ENCODE data around the gene PHKG2. TPM values are rescaled to one million over a fixed set of nuclear protein-coding genes. Genes with fewer than 3 reads are reported as not detected.

Gene PHKG2
- total and polyA plus RNA-seq, 8 donors: 24.5 to 35.8 (median 29.3) TPM

DNA sequence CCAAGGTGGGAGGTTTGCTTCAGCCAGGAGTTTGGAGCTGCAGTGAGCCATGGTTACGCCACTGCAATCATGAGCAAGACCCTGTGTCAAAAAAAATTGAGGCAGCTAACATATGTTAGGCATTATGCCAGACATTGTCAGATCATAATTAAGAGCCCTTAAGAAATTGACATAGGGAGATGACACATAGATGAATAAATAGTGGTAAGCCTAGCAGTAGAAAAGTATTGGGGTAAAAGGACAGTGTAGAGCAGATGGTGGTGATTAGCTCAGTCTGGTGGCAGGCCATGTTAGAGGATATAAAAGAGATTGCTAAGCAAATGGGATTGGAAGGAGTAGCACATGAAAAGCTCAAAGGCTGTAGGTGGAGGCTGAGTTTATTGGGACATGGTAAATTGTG is 26.6 kb upstream of the PHKG2 start:
- ATAC-seq (no peak), DNase-seq (no peak)
- H3K27me3 ChIP-seq: no peaks in the 10 kb centered on the region
- intact Hi-C loops (cut with DNase I): no loop called here
- TF ChIP-seq, protein P1, sequence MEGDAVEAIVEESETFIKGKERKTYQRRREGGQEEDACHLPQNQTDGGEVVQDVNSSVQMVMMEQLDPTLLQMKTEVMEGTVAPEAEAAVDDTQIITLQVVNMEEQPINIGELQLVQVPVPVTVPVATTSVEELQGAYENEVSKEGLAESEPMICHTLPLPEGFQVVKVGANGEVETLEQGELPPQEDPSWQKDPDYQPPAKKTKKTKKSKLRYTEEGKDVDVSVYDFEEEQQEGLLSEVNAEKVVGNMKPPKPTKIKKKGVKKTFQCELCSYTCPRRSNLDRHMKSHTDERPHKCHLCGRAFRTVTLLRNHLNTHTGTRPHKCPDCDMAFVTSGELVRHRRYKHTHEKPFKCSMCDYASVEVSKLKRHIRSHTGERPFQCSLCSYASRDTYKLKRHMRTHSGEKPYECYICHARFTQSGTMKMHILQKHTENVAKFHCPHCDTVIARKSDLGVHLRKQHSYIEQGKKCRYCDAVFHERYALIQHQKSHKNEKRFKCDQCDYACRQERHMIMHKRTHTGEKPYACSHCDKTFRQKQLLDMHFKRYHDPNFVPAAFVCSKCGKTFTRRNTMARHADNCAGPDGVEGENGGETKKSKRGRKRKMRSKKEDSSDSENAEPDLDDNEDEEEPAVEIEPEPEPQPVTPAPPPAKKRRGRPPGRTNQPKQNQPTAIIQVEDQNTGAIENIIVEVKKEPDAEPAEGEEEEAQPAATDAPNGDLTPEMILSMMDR (IDR thresholded peaks at IDR 0.05): no peak
- H3K4me1 ChIP-seq: peaks cover 0 to 21% of the 10 kb centered on the region in 2 donors
- H3K9me3 ChIP-seq: no peaks in the 10 kb centered on the region
- H3K36me3 ChIP-seq: peaks cover 8 to 99% of the 10 kb centered on the region in 2 donors
- no peak overlapping the region for H3K4me3 ChIP-seq
- H3K27ac ChIP-seq: no peak overlapping the region

- Histone ChIP-seq H3K4me3 (no peak overlapping the region), H3K4me1 (peaks cover 0 to 17% of the 10 kb centered on the region in 2 donors), H3K36me3 (peaks cover 8 to 99% of the 10 kb centered on the region in 2 donors), H3K27ac (no peak overlapping the region), H3K27me3 (no peaks in the 10 kb centered on the region), H3K9me3 (no peaks in the 10 kb centered on the region)
- no peak for DNase-seq
- TF ChIP-seq, protein P1 (IDR thresholded peaks at IDR 0.05): no peak
- ATAC-seq: no peak
- intact Hi-C loops (cut with DNase I): no loop called here
These were observed 25.8 kb upstream of the PHKG2 start for GRCh38 chr16:30722443-30722842.

DNA sequence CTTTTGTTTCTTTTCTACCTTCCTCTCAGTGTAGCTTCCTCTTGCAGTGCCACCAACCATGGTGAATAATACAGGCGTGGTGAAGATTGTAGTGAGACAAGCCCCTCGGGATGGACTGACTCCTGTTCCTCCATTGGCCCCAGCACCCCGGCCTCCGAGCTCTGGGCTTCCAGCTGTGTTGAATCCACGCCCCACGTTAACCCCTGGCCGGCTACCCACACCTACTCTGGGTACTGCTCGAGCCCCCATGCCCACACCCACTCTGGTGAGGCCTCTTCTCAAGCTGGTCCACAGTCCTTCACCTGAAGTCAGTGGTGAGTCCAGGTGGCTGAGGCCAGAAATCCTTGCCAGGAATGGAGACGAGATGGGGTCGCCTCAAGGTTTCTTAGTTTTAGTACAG is 25.3 kb upstream of the PHKG2 start:
- DNase-seq: peak in 1 of 4 donors; percentile 72
- Histone ChIP-seq H3K36me3 (peaks cover 8 to 99% of the 10 kb centered on the region in 2 donors), H3K27ac (no peak overlapping the region), H3K4me1 (peaks cover 0 to 17% of the 10 kb centered on the region in 2 donors), H3K9me3 (no peaks in the 10 kb centered on the region), H3K4me3 (no peak overlapping the region), H3K27me3 (no peaks in the 10 kb centered on the region)
- TF ChIP-seq, protein P1 (IDR thresholded peaks at IDR 0.05): no peak
- intact Hi-C loops (cut with DNase I): no loop called here
- ATAC-seq: no peak

- no peak for DNase-seq
- intact Hi-C loops (cut with DNase I): no loop called here
- Histone ChIP-seq H3K27ac (peak overlapping the region in 1 of 2 donors; percentile 78), H3K9me3 (no peaks in the 10 kb centered on the region), H3K36me3 (peaks cover 8 to 99% of the 10 kb centered on the region in 2 donors), H3K27me3 (no peaks in the 10 kb centered on the region), H3K4me3 (no peak overlapping the region), H3K4me1 (peaks cover 0 to 25% of the 10 kb centered on the region in 2 donors)
- no peak for ATAC-seq
- TF ChIP-seq, protein P1 (IDR thresholded peaks at IDR 0.05): no peak
These were observed 24.4 kb upstream of the PHKG2 start for GRCh38 chr16:30723725-30724355.

DNA sequence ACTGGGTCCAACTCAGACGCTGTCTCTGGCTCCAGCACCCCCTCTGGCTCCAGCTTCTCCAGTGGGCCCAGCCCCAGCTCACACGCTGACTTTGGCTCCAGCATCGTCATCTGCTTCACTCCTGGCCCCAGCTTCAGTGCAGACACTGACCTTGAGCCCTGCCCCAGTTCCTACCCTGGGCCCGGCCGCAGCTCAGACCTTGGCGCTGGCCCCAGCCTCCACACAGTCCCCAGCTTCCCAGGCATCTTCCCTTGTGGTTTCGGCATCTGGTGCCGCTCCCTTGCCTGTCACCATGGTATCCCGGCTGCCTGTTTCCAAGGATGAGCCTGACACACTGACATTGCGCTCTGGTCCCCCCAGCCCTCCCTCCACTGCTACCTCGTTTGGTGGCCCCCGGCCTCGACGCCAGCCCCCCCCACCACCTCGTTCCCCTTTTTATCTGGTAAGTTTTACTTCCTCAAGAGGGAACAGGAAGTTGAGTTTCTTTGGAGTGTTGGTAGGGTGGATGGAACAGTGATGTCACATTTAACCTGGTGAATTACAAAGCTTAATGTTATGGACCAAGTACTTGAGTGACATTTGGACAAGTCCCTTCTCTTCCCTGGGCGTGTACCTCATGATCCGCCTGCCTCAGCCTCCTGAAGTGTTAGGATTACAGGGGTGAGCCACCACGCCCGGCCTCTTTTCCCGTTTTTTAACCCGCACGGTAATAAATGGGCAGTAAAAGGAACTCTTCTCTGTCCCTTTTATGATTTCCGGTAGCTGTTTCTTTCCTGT is 23.4 kb upstream of the PHKG2 start:
- TF ChIP-seq, protein P1 (IDR thresholded peaks at IDR 0.05): no peak
- Histone ChIP-seq H3K4me1 (peaks cover 0 to 31% of the 10 kb centered on the region in 2 donors), H3K36me3 (peaks cover 8 to 99% of the 10 kb centered on the region in 2 donors), H3K9me3 (no peaks in the 10 kb centered on the region), H3K27ac (peak overlapping the region in 1 of 2 donors; percentile 78), H3K4me3 (no peak overlapping the region), H3K27me3 (no peaks in the 10 kb centered on the region)
- peak in 2 of 4 donors; percentile 55 to 83 for DNase-seq
- intact Hi-C loops (cut with DNase I): no loop called here
- ATAC-seq: peak; percentile 49
